Skeletal muscle satellite cell (primary cell): ENCODE data around the gene ADIPOR1.
"Not testable (repeated sequence)": the region's sequence is repeated elsewhere in the genome, so short reads cannot be mapped to it uniquely, and the experiment has no call there.

Experiments used
- H3K27me3 ChIP-seq: 2 replicates; pipeline ENCODE4 v1.7.0; 2013; ENCODE audit warnings: low read length; ENCODE audit not compliant: control insufficient read depth, insufficient read depth
- H3K36me3 ChIP-seq: 2 replicates; pipeline ENCODE4 v1.7.0; 2013; ENCODE audit warnings: mild to moderate bottlenecking, control low read depth, low read length; ENCODE audit not compliant: insufficient read depth
- H3K4me1 ChIP-seq: 2 replicates; pipeline ENCODE4 v1.7.0; 2013; ENCODE audit warnings: low read length; ENCODE audit not compliant: control insufficient read depth, insufficient read depth
- H3K4me2 ChIP-seq: 2 replicates; pipeline ENCODE4 v1.7.0; 2013; ENCODE audit warnings: mild to moderate bottlenecking, low read length
- H3K4me3 ChIP-seq: 2 replicates; pipeline ENCODE4 v1.7.0; 2013; ENCODE audit warnings: low read length
- H3K9ac ChIP-seq: 2 replicates; pipeline ENCODE4 v1.7.0; 2013; ENCODE audit warnings: mild to moderate bottlenecking, low read depth, low read length, moderate library complexity
- H3K9me3 ChIP-seq: replicated peaks from 2 replicates; pipeline ENCODE4 v1.7.0; 2013; ENCODE audit warnings: mild to moderate bottlenecking, control low read depth, low read length

The ADIPOR1 gene

GRCh38 chr1:202952818-202953217 is 5.3 kb downstream of the ADIPOR1 start:
- H3K36me3 ChIP-seq: peaks cover 7% of the 10 kb centered on the region
- peaks cover 10% of the 10 kb centered on the region for H3K4me1 ChIP-seq
- H3K4me3 ChIP-seq: no peak overlapping the region
- H3K9ac ChIP-seq: no peak overlapping the region
- H3K4me2 ChIP-seq: peak overlapping the region; percentile 14
- no peaks in the 10 kb centered on the region for H3K27me3 ChIP-seq
- H3K9me3 ChIP-seq: no peaks in the 10 kb centered on the region

GRCh38 chr1:202952099-202952498 is 6.0 kb downstream of the ADIPOR1 start:
- Histone ChIP-seq H3K27me3 (no peaks in the 10 kb centered on the region), H3K36me3 (peaks cover 7% of the 10 kb centered on the region), H3K4me3 (no peak overlapping the region), H3K4me2 (no peak overlapping the region), H3K9me3 (no peaks in the 10 kb centered on the region), H3K9ac (no peak overlapping the region), H3K4me1 (peaks cover 6% of the 10 kb centered on the region)

DNA sequence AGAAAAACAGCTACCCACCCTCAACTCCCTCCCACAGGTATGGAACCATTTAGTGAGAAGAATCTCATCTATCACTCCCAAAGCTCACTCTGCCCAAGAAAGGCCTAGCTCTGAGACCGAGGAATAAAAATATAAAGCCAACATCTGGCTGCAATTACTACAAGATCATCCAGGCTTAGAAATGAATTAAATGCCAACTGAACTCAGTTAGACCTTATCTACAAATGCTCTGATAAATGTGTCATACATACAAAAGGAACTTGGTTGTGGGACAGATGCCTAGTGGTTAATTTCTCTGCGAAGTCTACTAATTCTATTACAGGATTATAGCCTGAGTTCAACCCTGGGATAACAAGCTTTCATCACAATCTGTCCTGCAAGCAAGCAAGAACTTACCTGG is 6.7 kb downstream of the ADIPOR1 start:
- Histone ChIP-seq H3K9ac (no peak overlapping the region), H3K4me2 (no peak overlapping the region), H3K9me3 (no peaks in the 10 kb centered on the region), H3K27me3 (no peaks in the 10 kb centered on the region), H3K4me3 (no peak overlapping the region), H3K4me1 (no peaks in the 10 kb centered on the region), H3K36me3 (peaks cover 8% of the 10 kb centered on the region)

- no peak overlapping the region for H3K9ac ChIP-seq
- no peak overlapping the region for H3K4me3 ChIP-seq
- H3K9me3 ChIP-seq: no peaks in the 10 kb centered on the region
- H3K4me2 ChIP-seq: no peak overlapping the region
- peaks cover 65% of the 10 kb centered on the region for H3K36me3 ChIP-seq
- no peaks in the 10 kb centered on the region for H3K27me3 ChIP-seq
- no peaks in the 10 kb centered on the region for H3K4me1 ChIP-seq
Measured at GRCh38 chr1:202945483-202945882, 12.6 kb downstream of the ADIPOR1 start.

GRCh38 chr1:202944438-202944921 is 13.6 kb downstream of the ADIPOR1 start:
- no peaks in the 10 kb centered on the region for H3K4me1 ChIP-seq
- H3K9me3 ChIP-seq: no peaks in the 10 kb centered on the region
- no peak overlapping the region for H3K4me2 ChIP-seq
- no peak overlapping the region for H3K4me3 ChIP-seq
- H3K36me3 ChIP-seq: peaks cover 67% of the 10 kb centered on the region
- no peaks in the 10 kb centered on the region for H3K27me3 ChIP-seq
- no peak overlapping the region for H3K9ac ChIP-seq

DNA sequence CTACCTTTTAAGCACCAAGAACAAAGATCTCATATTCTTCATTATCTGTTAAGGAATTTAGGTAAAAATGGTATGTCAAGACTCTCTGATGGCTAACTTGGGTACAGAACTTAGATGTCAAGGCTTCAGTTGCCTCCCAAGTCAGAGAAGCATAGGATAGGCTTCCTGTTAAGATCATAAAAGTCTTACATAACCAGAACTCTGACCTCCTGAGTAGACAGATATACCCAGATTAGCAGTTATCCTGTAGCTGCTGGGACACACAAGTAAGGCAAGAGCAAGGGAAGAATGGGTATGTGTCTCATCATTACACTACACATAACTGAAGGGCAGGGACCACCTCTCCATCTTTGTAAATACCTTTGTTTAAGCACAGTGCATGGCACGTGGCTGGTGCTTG is 15.7 kb downstream of the ADIPOR1 start:
- Histone ChIP-seq H3K4me2 (no peak overlapping the region), H3K9me3 (no peaks in the 10 kb centered on the region), H3K27me3 (no peaks in the 10 kb centered on the region), H3K36me3 (peaks cover 60% of the 10 kb centered on the region), H3K4me1 (no peaks in the 10 kb centered on the region), H3K9ac (no peak overlapping the region), H3K4me3 (no peak overlapping the region)

- H3K9ac ChIP-seq: no peak overlapping the region
- peaks cover 59% of the 10 kb centered on the region for H3K36me3 ChIP-seq
- no peaks in the 10 kb centered on the region for H3K27me3 ChIP-seq
- H3K4me2 ChIP-seq: no peak overlapping the region
- no peaks in the 10 kb centered on the region for H3K4me1 ChIP-seq
- H3K9me3 ChIP-seq: no peaks in the 10 kb centered on the region
- H3K4me3 ChIP-seq: no peak overlapping the region
Measured at GRCh38 chr1:202941372-202941771, 16.7 kb downstream of the ADIPOR1 start.

DNA sequence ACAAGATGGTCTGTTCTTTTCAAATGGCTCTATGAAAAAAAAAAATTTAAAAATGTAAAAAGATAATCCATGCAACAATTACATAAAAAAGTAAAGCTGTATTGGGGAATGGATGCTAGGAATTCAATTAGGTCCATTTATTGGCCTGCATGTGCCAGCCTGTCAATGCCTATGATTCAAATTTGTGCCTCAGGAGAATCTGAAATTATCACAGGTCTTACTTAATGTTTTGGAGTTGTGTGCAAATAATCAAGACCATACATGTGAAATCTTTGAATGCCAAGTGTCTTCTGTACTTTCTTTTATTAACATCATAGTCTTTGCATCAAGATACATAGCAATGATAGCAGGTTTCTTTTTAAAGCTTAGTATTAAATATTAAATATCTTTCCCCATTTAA is 17.6 kb downstream of the ADIPOR1 start:
- H3K9me3 ChIP-seq: no peaks in the 10 kb centered on the region
- H3K36me3 ChIP-seq: peaks cover 51% of the 10 kb centered on the region
- H3K9ac ChIP-seq: no peak overlapping the region
- H3K4me2 ChIP-seq: no peak overlapping the region
- no peak overlapping the region for H3K4me3 ChIP-seq
- H3K27me3 ChIP-seq: no peaks in the 10 kb centered on the region
- no peaks in the 10 kb centered on the region for H3K4me1 ChIP-seq

DNA sequence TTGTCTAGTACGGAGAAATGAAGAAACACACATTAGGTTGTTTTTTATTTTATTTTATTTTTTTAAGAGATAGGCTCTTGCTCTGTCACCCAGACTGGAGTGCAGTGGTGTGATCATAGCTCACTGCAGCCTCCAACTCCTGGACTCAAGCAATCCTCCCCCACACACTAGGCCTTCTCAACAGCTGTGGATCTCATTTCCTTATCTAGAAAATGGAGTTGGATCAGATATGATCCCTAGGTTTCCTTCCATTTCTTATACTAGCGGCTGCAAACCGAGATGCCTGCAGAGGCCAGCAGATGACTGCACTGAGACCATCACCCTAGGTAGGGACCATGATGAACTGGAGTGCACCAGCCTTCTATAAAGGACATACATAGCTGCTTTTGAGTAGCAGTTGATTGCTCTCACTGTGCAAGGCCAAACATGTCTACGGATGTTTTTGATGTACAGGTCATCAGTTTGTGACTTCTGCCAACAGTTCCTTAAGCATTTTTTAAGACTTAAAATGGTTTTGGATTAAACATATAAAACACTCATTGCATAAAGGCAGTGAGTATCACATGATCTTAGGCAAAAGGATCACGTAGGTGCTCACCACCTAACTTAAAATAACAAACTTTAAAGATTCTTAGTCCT is 19.7 kb downstream of the ADIPOR1 start:
- H3K4me2 ChIP-seq: no peak overlapping the region
- H3K36me3 ChIP-seq: peaks cover 30% of the 10 kb centered on the region
- no peaks in the 10 kb centered on the region for H3K4me1 ChIP-seq
- H3K9me3 ChIP-seq: no peaks in the 10 kb centered on the region
- no peaks in the 10 kb centered on the region for H3K27me3 ChIP-seq
- H3K4me3 ChIP-seq: no peak overlapping the region
- H3K9ac ChIP-seq: no peak overlapping the region

GRCh38 chr1:202936409-202936808 is 21.7 kb downstream of the ADIPOR1 start:
- H3K4me1 ChIP-seq, H3K27me3 ChIP-seq, H3K9me3 ChIP-seq, H3K4me3 ChIP-seq, H3K9ac ChIP-seq, H3K4me2 ChIP-seq: not testable (repeated sequence)
- H3K36me3 ChIP-seq: peaks cover 12% of the 10 kb centered on the region

DNA sequence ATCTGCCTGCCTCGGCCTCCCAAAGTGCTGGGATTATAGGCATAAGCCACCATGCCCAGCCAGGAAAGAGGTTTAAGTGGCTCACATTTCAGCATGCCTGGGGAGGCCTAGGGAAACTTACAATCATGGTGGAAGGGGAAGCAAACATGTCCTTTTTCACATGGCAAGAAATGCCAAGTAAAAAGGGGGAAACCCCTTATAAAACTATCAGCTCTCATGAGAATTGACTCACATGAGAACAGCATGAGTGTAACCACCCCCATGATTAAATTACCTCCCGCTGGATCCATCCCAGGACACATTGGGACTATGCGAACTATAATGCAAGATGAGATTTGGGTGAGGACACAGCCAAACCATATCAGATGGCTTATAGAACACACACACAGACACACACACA is 22.3 kb downstream of the ADIPOR1 start:
- Histone ChIP-seq H3K4me3 (no peak overlapping the region), H3K36me3 (peaks cover 6% of the 10 kb centered on the region), H3K9ac (no peak overlapping the region), H3K9me3 (no peaks in the 10 kb centered on the region), H3K27me3 (peaks cover 3% of the 10 kb centered on the region), H3K4me2 (no peak overlapping the region), H3K4me1 (no peaks in the 10 kb centered on the region)

GRCh38 chr1:202934755-202935154 is 23.4 kb downstream of the ADIPOR1 start:
- H3K36me3 ChIP-seq: no peaks in the 10 kb centered on the region
- H3K4me3 ChIP-seq: no peak overlapping the region
- no peak overlapping the region for H3K9ac ChIP-seq
- H3K9me3 ChIP-seq: no peaks in the 10 kb centered on the region
- peaks cover 3% of the 10 kb centered on the region for H3K27me3 ChIP-seq
- no peak overlapping the region for H3K4me2 ChIP-seq
- H3K4me1 ChIP-seq: no peaks in the 10 kb centered on the region
